Upper lobe of left lung (tissue), 4 donors: ENCODE results near the gene HINT1.

Experiments
- CTCF ChIP-seq, 6 experiments: fragments of 450-650 bp in 4 of 6; fragments of 200-600 bp in 2 of 6; sonication (generic) in 2 of 6; IDR thresholded peaks; one replicate each; pipeline ENCODE4 v1.5.1; 2016 to 2019; ENCODE audit warnings: antibody characterized with exemption in 6 of 6
- EP300 ChIP-seq, 4 donors: sonication (generic); formaldehyde crosslinking; IDR thresholded peaks; one replicate each; pipeline ENCODE4 v1.5.1; 2017; ENCODE audit warnings: antibody characterized with exemption in 4 of 4, control low read depth in 2 of 4
- POLR2AphosphoS5 ChIP-seq, 2 donors: sonication (generic); formaldehyde crosslinking; IDR thresholded peaks; one replicate each; pipeline ENCODE4 v1.5.1; 2017; ENCODE audit warnings: antibody characterized with exemption in 2 of 2

GRCh38 chr5:131110256-131110594 lies 54.8 kb downstream of the HINT1 start:
- TF ChIP-seq CTCF (IDR thresholded peaks at IDR 0.05) (no peak), EP300 (IDR thresholded peaks at IDR 0.05) (no peak), POLR2AphosphoS5 (IDR thresholded peaks at IDR 0.05) (no peak)
